GM06990 (cell line): ENCODE results near the gene TWIST2.

Experiments
- DNase-seq: peaks from one replicate; pipeline ENCODE4 v3.0.0-alpha.2; 2011; ENCODE audit not compliant: insufficient read length; ENCODE audit errors: extremely low read depth
- H3K27me3 ChIP-seq: replicated peaks from 2 replicates; pipeline ENCODE4 v1.6.0; 2011; ENCODE audit warnings: low read length; ENCODE audit not compliant: control insufficient read depth, insufficient read depth
- H3K36me3 ChIP-seq: 2 replicates; pipeline ENCODE4 v1.5.1; 2011; ENCODE audit warnings: low read length; ENCODE audit not compliant: control insufficient read depth, insufficient read depth
- H3K4me3 ChIP-seq: replicated peaks from 2 replicates; pipeline ENCODE4 v1.5.1; 2011; ENCODE audit warnings: low read depth, mild to moderate bottlenecking, control low read depth, low read length
- CTCF ChIP-seq: IDR thresholded peaks from 2 replicates; pipeline ENCODE4 v1.5.1; 2011; ENCODE audit warnings: low read length, control low read depth, mild to moderate bottlenecking, inconsistent platforms; ENCODE audit not compliant: insufficient read depth, poor library complexity, severe bottlenecking

Gene TWIST2

GRCh38 chr2:238857959-238858358 lies 10.1 kb downstream of the TWIST2 start:
- no peak for TF ChIP-seq CTCF
- Histone ChIP-seq H3K4me3 (no peak overlapping the region), H3K36me3 (no peaks in the 10 kb centered on the region), H3K27me3 (no peaks in the 10 kb centered on the region)
- no peak for DNase-seq

- TF ChIP-seq CTCF: no peak
- Histone ChIP-seq H3K36me3 (no peaks in the 10 kb centered on the region), H3K4me3 (no peak overlapping the region), H3K27me3 (no peaks in the 10 kb centered on the region)
- no peak for DNase-seq
Measured at GRCh38 chr2:238859636-238860347, 11.9 kb downstream of the TWIST2 start.

- no peak for DNase-seq
- TF ChIP-seq CTCF: no peak
- H3K4me3 ChIP-seq: no peak overlapping the region
- no peaks in the 10 kb centered on the region for H3K27me3 ChIP-seq
- no peaks in the 10 kb centered on the region for H3K36me3 ChIP-seq
Measured at GRCh38 chr2:238861013-238861730, 13.3 kb downstream of the TWIST2 start.

- TF ChIP-seq CTCF: no peak
- Histone ChIP-seq H3K27me3 (no peaks in the 10 kb centered on the region), H3K4me3 (no peak overlapping the region), H3K36me3 (no peaks in the 10 kb centered on the region)
- no peak for DNase-seq
Measured at GRCh38 chr2:238861766-238862315, 14.0 kb downstream of the TWIST2 start.

- Histone ChIP-seq H3K4me3 (no peak overlapping the region), H3K27me3 (no peaks in the 10 kb centered on the region), H3K36me3 (no peaks in the 10 kb centered on the region)
- no peak for TF ChIP-seq CTCF
- no peak for DNase-seq
Measured at GRCh38 chr2:238862701-238863100, 14.8 kb downstream of the TWIST2 start.
